ENCODE results near the gene CASK. TPM values are rescaled to one million over a fixed set of nuclear protein-coding genes. Genes with fewer than 3 reads are reported as not detected.

Gene CASK, protein sequence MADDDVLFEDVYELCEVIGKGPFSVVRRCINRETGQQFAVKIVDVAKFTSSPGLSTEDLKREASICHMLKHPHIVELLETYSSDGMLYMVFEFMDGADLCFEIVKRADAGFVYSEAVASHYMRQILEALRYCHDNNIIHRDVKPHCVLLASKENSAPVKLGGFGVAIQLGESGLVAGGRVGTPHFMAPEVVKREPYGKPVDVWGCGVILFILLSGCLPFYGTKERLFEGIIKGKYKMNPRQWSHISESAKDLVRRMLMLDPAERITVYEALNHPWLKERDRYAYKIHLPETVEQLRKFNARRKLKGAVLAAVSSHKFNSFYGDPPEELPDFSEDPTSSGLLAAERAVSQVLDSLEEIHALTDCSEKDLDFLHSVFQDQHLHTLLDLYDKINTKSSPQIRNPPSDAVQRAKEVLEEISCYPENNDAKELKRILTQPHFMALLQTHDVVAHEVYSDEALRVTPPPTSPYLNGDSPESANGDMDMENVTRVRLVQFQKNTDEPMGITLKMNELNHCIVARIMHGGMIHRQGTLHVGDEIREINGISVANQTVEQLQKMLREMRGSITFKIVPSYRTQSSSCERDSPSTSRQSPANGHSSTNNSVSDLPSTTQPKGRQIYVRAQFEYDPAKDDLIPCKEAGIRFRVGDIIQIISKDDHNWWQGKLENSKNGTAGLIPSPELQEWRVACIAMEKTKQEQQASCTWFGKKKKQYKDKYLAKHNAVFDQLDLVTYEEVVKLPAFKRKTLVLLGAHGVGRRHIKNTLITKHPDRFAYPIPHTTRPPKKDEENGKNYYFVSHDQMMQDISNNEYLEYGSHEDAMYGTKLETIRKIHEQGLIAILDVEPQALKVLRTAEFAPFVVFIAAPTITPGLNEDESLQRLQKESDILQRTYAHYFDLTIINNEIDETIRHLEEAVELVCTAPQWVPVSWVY
- 0.39 TPM for polyA plus RNA-seq (2012; ENCODE audit: low read depth, missing spikeins)

DNA sequence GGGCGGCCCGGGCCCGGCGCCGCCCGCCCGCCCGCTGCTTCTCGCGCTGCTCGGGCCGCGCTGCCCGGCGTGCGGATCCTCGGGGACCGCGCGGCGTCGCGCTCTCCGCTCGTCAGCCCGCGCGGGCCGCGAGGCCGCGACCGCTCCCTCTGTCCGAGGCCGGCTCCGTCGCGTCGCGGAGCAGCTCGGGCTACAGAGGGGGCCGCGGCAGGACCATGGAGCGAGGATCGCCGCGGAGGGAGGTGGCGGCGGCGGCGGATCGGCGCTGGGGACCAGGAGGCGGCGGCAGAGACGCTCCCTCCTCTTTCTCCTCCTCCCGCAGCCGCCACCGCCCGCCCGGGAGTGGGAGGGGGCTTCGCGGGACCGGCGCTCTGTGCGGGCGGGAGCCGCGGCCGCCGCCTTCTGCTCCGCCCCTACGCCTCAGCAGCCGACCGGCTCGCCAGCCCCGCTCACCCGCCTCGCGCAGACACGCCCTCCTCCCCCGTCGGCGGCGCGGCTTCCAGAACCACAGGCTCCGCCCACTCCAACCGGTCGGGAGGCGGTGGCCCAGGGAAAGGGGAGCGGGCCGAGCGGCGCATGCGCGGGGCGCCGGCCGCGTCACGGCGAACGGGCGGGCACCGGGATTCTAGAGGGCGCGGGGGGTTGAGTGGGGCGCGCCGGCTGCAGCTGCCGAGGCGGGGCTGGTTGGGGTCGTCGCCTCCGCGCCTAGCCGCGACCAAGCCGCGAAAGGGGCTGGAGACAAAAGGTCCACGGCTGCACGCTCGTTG is at the start of gene CASK:
CASK (minus strand) TSS at position 344 of the 767 bp plus-strand sequence. CDS start 566 bp downstream, outside the sequence.
- DNase-seq (ENCODE audit: insufficient read length, low spot score): peak; percentile 39
- TF ChIP-seq TAF1 (IDR thresholded peaks at IDR 0.05; ENCODE audit: low read depth, low read length) (no peak), POLR2A (IDR thresholded peaks at IDR 0.05; ENCODE audit: low read depth, low read length) (no peak), POLR2AphosphoS5 (IDR thresholded peaks at IDR 0.05; ENCODE audit: low read depth, low read length) (no peak), POU2F2 (IDR thresholded peaks at IDR 0.05; ENCODE audit: low read depth, low read length) (no peak), PAX5 (IDR thresholded peaks at IDR 0.05; ENCODE audit: insufficient read depth, low read length, severe bottlenecking) (no peak), SPI1 (IDR thresholded peaks at IDR 0.05; ENCODE audit: low read depth, low read length) (no peak)
- FAIRE-seq: no peak

GRCh38 chrX:41971346-41971745 is 48.0 kb upstream of the CASK start:
- no peak for FAIRE-seq
- TF ChIP-seq POLR2AphosphoS5 (IDR thresholded peaks at IDR 0.05; ENCODE audit: low read depth, low read length) (no peak), POLR2A (IDR thresholded peaks at IDR 0.05; ENCODE audit: low read depth, low read length) (no peak), PAX5 (IDR thresholded peaks at IDR 0.05; ENCODE audit: insufficient read depth, low read length, severe bottlenecking) (no peak), POU2F2 (IDR thresholded peaks at IDR 0.05; ENCODE audit: low read depth, low read length) (no peak), TAF1 (IDR thresholded peaks at IDR 0.05; ENCODE audit: low read depth, low read length) (no peak), SPI1 (IDR thresholded peaks at IDR 0.05; ENCODE audit: low read depth, low read length) (no peak)
- DNase-seq (ENCODE audit: insufficient read length, low spot score): no peak

- TF ChIP-seq SPI1 (IDR thresholded peaks at IDR 0.05; ENCODE audit: low read depth, low read length) (no peak), POLR2AphosphoS5 (IDR thresholded peaks at IDR 0.05; ENCODE audit: low read depth, low read length) (no peak), TAF1 (IDR thresholded peaks at IDR 0.05; ENCODE audit: low read depth, low read length) (no peak), POLR2A (IDR thresholded peaks at IDR 0.05; ENCODE audit: low read depth, low read length) (no peak), PAX5 (IDR thresholded peaks at IDR 0.05; ENCODE audit: insufficient read depth, low read length, severe bottlenecking) (no peak), POU2F2 (IDR thresholded peaks at IDR 0.05; ENCODE audit: low read depth, low read length) (no peak)
- FAIRE-seq (no peak), DNase-seq (ENCODE audit: insufficient read length, low spot score) (no peak)
These were observed 47.1 kb upstream of the CASK start for GRCh38 chrX:41970419-41970818.

GRCh38 chrX:41963348-41963747 is 40.0 kb upstream of the CASK start:
- FAIRE-seq (no peak), DNase-seq (ENCODE audit: insufficient read length, low spot score) (no peak)
- TF ChIP-seq SPI1 (IDR thresholded peaks at IDR 0.05; ENCODE audit: low read depth, low read length) (no peak), POLR2AphosphoS5 (IDR thresholded peaks at IDR 0.05; ENCODE audit: low read depth, low read length) (no peak), POU2F2 (IDR thresholded peaks at IDR 0.05; ENCODE audit: low read depth, low read length) (no peak), PAX5 (IDR thresholded peaks at IDR 0.05; ENCODE audit: insufficient read depth, low read length, severe bottlenecking) (no peak), TAF1 (IDR thresholded peaks at IDR 0.05; ENCODE audit: low read depth, low read length) (no peak), POLR2A (IDR thresholded peaks at IDR 0.05; ENCODE audit: low read depth, low read length) (no peak)

DNA sequence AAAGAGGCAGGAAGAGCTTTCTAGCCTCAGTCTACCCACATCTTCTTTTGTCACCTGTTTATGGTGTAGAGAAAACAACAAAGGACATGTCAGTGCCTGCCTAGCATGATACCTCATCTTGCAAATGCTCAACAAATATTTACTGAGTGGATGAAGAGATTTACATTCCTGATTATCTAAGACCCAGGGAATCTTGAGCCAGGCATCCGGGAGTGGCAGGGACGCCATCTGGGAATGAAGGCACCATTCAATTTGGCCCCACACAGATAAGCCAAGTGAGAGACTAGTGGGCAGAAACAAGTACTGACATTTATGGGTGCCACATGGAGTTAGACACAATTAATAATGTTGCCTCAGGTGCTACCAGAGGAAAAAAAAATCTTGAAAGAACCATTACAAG is 36.8 kb upstream of the CASK start:
- FAIRE-seq (no peak), DNase-seq (ENCODE audit: insufficient read length, low spot score) (no peak)
- no peak for TF ChIP-seq POLR2AphosphoS5 (IDR thresholded peaks at IDR 0.05; ENCODE audit: low read depth, low read length)
- no peak for TF ChIP-seq POLR2A (IDR thresholded peaks at IDR 0.05; ENCODE audit: low read depth, low read length)
- no peak for TF ChIP-seq SPI1 (IDR thresholded peaks at IDR 0.05; ENCODE audit: low read depth, low read length)
- TF ChIP-seq POU2F2 (IDR thresholded peaks at IDR 0.05; ENCODE audit: low read depth, low read length): no peak
- no peak for TF ChIP-seq TAF1 (IDR thresholded peaks at IDR 0.05; ENCODE audit: low read depth, low read length)
- no peak for TF ChIP-seq PAX5 (IDR thresholded peaks at IDR 0.05; ENCODE audit: insufficient read depth, low read length, severe bottlenecking)

DNA sequence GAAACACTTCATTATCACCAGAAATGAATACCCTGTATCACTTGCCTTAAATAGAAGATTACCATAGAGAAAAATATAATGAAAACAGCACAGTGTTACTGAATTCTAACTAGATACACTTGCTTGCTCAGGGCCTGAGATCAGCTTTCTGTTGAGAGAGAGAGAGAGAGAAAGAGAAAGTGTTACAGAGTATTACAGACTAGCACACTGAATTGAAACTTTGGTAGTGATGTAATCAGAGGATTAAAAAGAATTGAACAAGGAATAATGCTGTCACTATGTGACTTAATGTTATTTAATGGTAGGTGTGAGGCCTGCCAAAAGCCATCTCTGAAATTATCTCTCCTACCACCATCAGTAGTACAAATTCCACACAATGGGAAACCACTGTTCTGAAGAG is 35.5 kb upstream of the CASK start:
- no peak for TF ChIP-seq TAF1 (IDR thresholded peaks at IDR 0.05; ENCODE audit: low read depth, low read length)
- no peak for TF ChIP-seq POLR2AphosphoS5 (IDR thresholded peaks at IDR 0.05; ENCODE audit: low read depth, low read length)
- TF ChIP-seq SPI1 (IDR thresholded peaks at IDR 0.05; ENCODE audit: low read depth, low read length): no peak
- TF ChIP-seq PAX5 (IDR thresholded peaks at IDR 0.05; ENCODE audit: insufficient read depth, low read length, severe bottlenecking): no peak
- no peak for TF ChIP-seq POLR2A (IDR thresholded peaks at IDR 0.05; ENCODE audit: low read depth, low read length)
- no peak for TF ChIP-seq POU2F2 (IDR thresholded peaks at IDR 0.05; ENCODE audit: low read depth, low read length)
- no peak for DNase-seq (ENCODE audit: insufficient read length, low spot score)
- FAIRE-seq: no peak

- TF ChIP-seq POU2F2 (IDR thresholded peaks at IDR 0.05; ENCODE audit: low read depth, low read length) (no peak), POLR2AphosphoS5 (IDR thresholded peaks at IDR 0.05; ENCODE audit: low read depth, low read length) (no peak), PAX5 (IDR thresholded peaks at IDR 0.05; ENCODE audit: insufficient read depth, low read length, severe bottlenecking) (no peak), SPI1 (IDR thresholded peaks at IDR 0.05; ENCODE audit: low read depth, low read length) (no peak), POLR2A (IDR thresholded peaks at IDR 0.05; ENCODE audit: low read depth, low read length) (no peak), TAF1 (IDR thresholded peaks at IDR 0.05; ENCODE audit: low read depth, low read length) (no peak)
- FAIRE-seq: no peak
- DNase-seq (ENCODE audit: insufficient read length, low spot score): no peak
These were observed 32.7 kb upstream of the CASK start for GRCh38 chrX:41956027-41956426.

GRCh38 chrX:41952102-41952501 is 28.7 kb upstream of the CASK start:
- TF ChIP-seq TAF1 (IDR thresholded peaks at IDR 0.05; ENCODE audit: low read depth, low read length) (no peak), PAX5 (IDR thresholded peaks at IDR 0.05; ENCODE audit: insufficient read depth, low read length, severe bottlenecking) (no peak), POLR2A (IDR thresholded peaks at IDR 0.05; ENCODE audit: low read depth, low read length) (no peak), POU2F2 (IDR thresholded peaks at IDR 0.05; ENCODE audit: low read depth, low read length) (no peak), SPI1 (IDR thresholded peaks at IDR 0.05; ENCODE audit: low read depth, low read length) (no peak), POLR2AphosphoS5 (IDR thresholded peaks at IDR 0.05; ENCODE audit: low read depth, low read length) (no peak)
- DNase-seq (ENCODE audit: insufficient read length, low spot score) (no peak), FAIRE-seq (no peak)
